ENCODE measurements around the gene HNRNPA1. TPM values are rescaled to one million over a fixed set of nuclear protein-coding genes. Genes with fewer than 3 reads are reported as not detected.

The HNRNPA1 gene
- total RNA-seq, 2 experiments from 2014 or later: 1,361 to 1,363 TPM

DNA sequence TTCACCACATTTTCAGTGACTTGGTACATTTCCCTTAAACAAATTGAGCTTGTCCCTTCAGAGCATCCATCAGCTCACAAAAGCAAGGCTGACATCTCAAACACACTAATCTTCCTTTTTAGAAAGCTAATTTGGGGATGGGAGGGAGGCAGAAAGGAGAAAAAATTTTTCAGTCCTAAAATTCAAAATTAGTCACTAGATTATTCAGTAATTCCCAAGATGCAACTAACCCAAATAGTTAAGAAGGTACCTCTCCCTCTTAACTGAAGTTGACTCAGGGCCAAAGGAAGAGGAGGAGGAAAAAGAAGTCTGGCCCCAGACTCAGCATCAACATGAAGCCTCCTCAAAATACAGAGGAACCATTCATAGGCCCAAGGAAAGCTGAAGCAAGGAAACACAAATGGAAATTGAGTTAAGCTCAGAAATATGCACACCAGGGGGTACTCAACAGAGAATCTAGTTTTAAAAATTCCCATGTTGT, 22.3 kb upstream of the HNRNPA1 start:
- no peak for DNase-seq
- peaks cover 20% of the 10 kb centered on the region for H3K36me3 Mint-ChIP-seq (ENCODE audit: low read depth)
- ChIA-PET CTCF (interaction anchor here (1.1 to 2.3 kb wide), 4 partner anchors 10 to 121 kb away, joined by 3 to 8 read pairs (median 4); partner anchors contain the start of gene COPZ1), POLR2A (interaction anchor here (1.0 kb wide), 1 partner anchor 16 kb away, joined by 3 read pairs; no protein-coding TSS in a partner anchor)
- peaks cover 19% of the 10 kb centered on the region for H3K4me1 Mint-ChIP-seq
- H3K27me3 Mint-ChIP-seq: no peaks in the 10 kb centered on the region
- H3K4me3 Mint-ChIP-seq: no peak overlapping the region
- H3K9me3 Mint-ChIP-seq: no peaks in the 10 kb centered on the region
- no peak overlapping the region for H3K27ac Mint-ChIP-seq

- no peaks in the 10 kb centered on the region for H3K9me3 Mint-ChIP-seq
- H3K4me3 Mint-ChIP-seq: no peak overlapping the region
- no peaks in the 10 kb centered on the region for H3K27me3 Mint-ChIP-seq
- ChIA-PET CTCF (interaction anchor here (1.2 to 2.3 kb wide), 4 partner anchors 8 to 120 kb away, joined by 3 to 10 read pairs (median 6); partner anchors contain the start of gene COPZ1), POLR2A (interaction anchor here (1.0 to 6.6 kb wide), 3 partner anchors 11 to 21 kb away, joined by 3 to 33 read pairs (median 5); partner anchors contain the start of genes CBX5 and HNRNPA1)
- peaks cover 24% of the 10 kb centered on the region for H3K4me1 Mint-ChIP-seq
- DNase-seq: no peak
- H3K36me3 Mint-ChIP-seq (ENCODE audit: low read depth): peaks cover 19% of the 10 kb centered on the region
- no peak overlapping the region for H3K27ac Mint-ChIP-seq
Measured at GRCh38 chr12:54259194-54260011, 21.1 kb upstream of the HNRNPA1 start.

GRCh38 chr12:54261815-54262402, 18.6 kb upstream of the HNRNPA1 start:
- no peak overlapping the region for H3K4me3 Mint-ChIP-seq
- H3K9me3 Mint-ChIP-seq: no peaks in the 10 kb centered on the region
- no peak for DNase-seq
- POLR2A ChIA-PET: interaction anchor here (6.6 kb wide), 1 partner anchor 19 kb away, joined by 33 read pairs; the partner anchor contains the start of genes CBX5 and HNRNPA1
- CTCF ChIA-PET: interaction anchor here (0.9 kb wide), 1 partner anchor 31 kb away, joined by 3 read pairs; no protein-coding TSS in a partner anchor
- no peaks in the 10 kb centered on the region for H3K27me3 Mint-ChIP-seq
- peaks cover 11% of the 10 kb centered on the region for H3K36me3 Mint-ChIP-seq (ENCODE audit: low read depth)
- peaks cover 31% of the 10 kb centered on the region for H3K4me1 Mint-ChIP-seq
- no peak overlapping the region for H3K27ac Mint-ChIP-seq

DNA sequence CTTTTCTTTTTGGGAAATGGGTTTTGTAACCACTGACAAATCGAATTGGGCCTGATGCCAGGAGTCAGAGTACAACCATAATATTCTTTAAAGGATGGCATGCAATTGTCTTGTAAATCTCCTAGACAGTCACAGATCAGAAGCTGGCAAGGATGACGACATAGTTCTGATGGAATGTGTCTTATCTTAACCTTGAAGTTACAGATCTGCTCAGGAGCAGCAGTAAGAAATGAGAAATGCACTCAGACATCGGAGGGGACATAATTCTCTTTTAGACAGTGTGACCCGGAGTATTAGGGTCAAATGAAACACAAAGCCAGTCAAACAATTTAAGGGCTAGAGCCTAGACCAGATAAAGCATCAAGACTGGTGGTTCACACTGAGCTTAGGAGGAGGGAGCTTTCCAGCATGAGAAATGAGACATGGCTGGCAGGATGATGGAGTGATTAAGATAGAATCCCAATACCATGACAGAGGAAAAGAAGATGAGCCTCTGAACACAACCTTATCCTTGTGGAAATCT, 18.1 kb upstream of the HNRNPA1 start:
- POLR2A ChIA-PET: interaction anchor here (1.0 to 6.6 kb wide), 2 partner anchors 11 to 18 kb away, joined by 3 to 33 read pairs; partner anchors contain the start of genes CBX5 and HNRNPA1
- H3K4me3 Mint-ChIP-seq: no peak overlapping the region

DNA sequence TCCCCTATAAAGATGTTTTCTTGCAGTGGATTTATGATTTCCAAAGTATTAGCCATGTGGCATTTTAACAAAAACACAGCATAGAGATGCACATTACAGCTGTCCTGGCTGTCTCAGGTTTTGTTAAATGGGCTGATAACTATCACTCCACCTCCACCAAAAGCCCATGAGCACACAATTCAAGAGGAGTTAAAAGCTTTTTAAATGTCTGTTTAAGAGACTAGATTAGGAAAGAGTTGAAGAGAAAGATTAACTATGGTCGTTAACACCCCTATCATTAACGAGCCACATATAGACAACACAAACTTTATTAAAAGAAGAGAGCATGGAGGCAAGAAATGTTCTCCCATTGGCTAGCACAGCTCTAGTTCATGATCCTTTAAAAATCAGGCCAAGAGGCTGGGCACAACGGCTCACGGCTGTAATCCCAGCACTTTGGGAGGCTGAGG, 15.1 kb upstream of the HNRNPA1 start:
- Mint-ChIP-seq H3K36me3 (ENCODE audit: low read depth) (peaks cover 14% of the 10 kb centered on the region), H3K9me3 (no peaks in the 10 kb centered on the region), H3K27ac (no peak overlapping the region), H3K4me3 (no peak overlapping the region), H3K27me3 (no peaks in the 10 kb centered on the region), H3K4me1 (peaks cover 24% of the 10 kb centered on the region)
- POLR2A ChIA-PET: interaction anchor here (1.2 to 6.6 kb wide), 4 partner anchors 8 to 21 kb away, joined by 5 to 33 read pairs (median 8); partner anchors contain the start of genes CBX5 and HNRNPA1
- CTCF ChIA-PET: interaction anchor here (1.2 to 3.0 kb wide), 6 partner anchors 9 to 175 kb away, joined by 3 to 21 read pairs (median 4); no protein-coding TSS in a partner anchor
- DNase-seq: no peak

More for the DNA sequence above, 18.1 kb upstream of the HNRNPA1 start:
- CTCF ChIA-PET: interaction anchor here (0.9 to 3.0 kb wide), 2 partner anchors 11 to 30 kb away, joined by 3 to 21 read pairs; no protein-coding TSS in a partner anchor
- no peaks in the 10 kb centered on the region for H3K27me3 Mint-ChIP-seq
- H3K4me1 Mint-ChIP-seq: peaks cover 31% of the 10 kb centered on the region
- peaks cover 7% of the 10 kb centered on the region for H3K36me3 Mint-ChIP-seq (ENCODE audit: low read depth)
- H3K9me3 Mint-ChIP-seq: no peaks in the 10 kb centered on the region
- no peak overlapping the region for H3K27ac Mint-ChIP-seq
- DNase-seq: no peak

DNA sequence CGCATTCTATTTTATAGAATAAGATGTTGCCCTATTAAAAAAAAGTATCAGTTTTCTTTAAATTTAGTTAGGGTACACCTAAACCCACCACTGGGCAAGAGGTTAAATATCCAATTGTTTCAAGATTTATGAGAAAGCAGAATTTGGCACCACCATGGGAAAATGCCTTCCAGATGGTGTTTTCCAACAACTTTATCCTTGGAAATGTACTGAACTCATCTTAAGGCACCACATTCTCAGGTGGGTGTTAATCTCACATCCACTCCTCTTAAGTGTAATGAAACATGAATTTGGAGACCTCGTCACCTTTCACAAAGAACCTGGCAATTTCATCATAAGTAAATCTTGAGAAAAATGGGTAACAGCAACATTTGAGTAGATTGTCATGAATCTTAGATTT, 13.7 kb upstream of the HNRNPA1 start:
- H3K4me3 Mint-ChIP-seq: no peak overlapping the region
- DNase-seq: no peak
- POLR2A ChIA-PET: interaction anchor here (1.0 to 1.2 kb wide), 2 partner anchors 12 to 13 kb away, joined by 3 to 5 read pairs; partner anchors contain the start of genes CBX5 and HNRNPA1
- peaks cover 31% of the 10 kb centered on the region for H3K4me1 Mint-ChIP-seq
- no peak overlapping the region for H3K27ac Mint-ChIP-seq
- peaks cover 19% of the 10 kb centered on the region for H3K36me3 Mint-ChIP-seq (ENCODE audit: low read depth)
- no peaks in the 10 kb centered on the region for H3K9me3 Mint-ChIP-seq
- no peaks in the 10 kb centered on the region for H3K27me3 Mint-ChIP-seq
- CTCF ChIA-PET: interaction anchor here (1.0 to 1.7 kb wide), 4 partner anchors 8 to 58 kb away, joined by 4 to 7 read pairs (median 6); partner anchors contain the start of gene COPZ1

DNA sequence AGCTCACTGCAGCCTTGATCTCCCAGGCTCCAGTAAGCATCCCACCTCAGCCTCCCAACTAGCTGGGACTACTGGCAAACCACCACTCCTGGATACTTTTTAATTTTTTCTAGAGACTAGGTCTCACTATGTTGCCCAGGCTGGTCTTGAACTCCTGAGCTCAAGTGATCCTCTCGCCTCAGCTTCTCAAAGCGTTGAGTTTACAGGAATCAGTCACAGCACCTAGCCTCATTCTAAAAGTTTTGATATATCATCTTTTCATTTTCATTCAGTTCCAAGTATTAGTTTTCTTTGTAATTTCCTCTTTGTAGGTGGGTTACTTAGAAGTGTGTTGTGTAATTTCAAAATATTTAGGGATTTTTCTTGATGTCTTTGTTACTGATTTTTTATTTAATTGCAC, 10.2 kb upstream of the HNRNPA1 start:
- Mint-ChIP-seq H3K4me3 (no peak overlapping the region), H3K9me3 (no peaks in the 10 kb centered on the region), H3K4me1 (peaks cover 49% of the 10 kb centered on the region), H3K36me3 (ENCODE audit: low read depth) (peaks cover 43% of the 10 kb centered on the region), H3K27ac (peak overlapping the region; percentile 34), H3K27me3 (no peaks in the 10 kb centered on the region)
- ChIA-PET POLR2A (interaction anchor here (0.6 to 1.3 kb wide), 5 partner anchors 10 to 19 kb away, joined by 3 to 6 read pairs (median 3); partner anchors contain the start of genes CBX5 and HNRNPA1), CTCF (interaction anchor here (1.0 to 2.4 kb wide), 2 partner anchors 54 to 109 kb away, joined by 3 to 10 read pairs; partner anchors contain the start of gene COPZ1)
- DNase-seq: no peak

GRCh38 chr12:54272214-54272613, 8.3 kb upstream of the HNRNPA1 start:
- Mint-ChIP-seq H3K36me3 (ENCODE audit: low read depth) (peaks cover 47% of the 10 kb centered on the region), H3K4me1 (peaks cover 61% of the 10 kb centered on the region), H3K27ac (peak overlapping the region; percentile 21), H3K9me3 (no peaks in the 10 kb centered on the region), H3K4me3 (no peak overlapping the region), H3K27me3 (no peaks in the 10 kb centered on the region)
- ChIA-PET CTCF (interaction anchor here (0.9 to 2.6 kb wide), 6 partner anchors 12 to 96 kb away, joined by 3 to 10 read pairs (median 6); partner anchors contain the start of gene COPZ1), POLR2A (interaction anchor here (0.8 to 2.6 kb wide), 6 partner anchors 8 to 55 kb away, joined by 3 to 14 read pairs (median 4); partner anchors contain the start of genes CBX5 and HNRNPA1)
- no peak for DNase-seq

- ChIA-PET CTCF (interaction anchor here (1.2 to 2.6 kb wide), 3 partner anchors 9 to 125 kb away, joined by 3 to 7 read pairs (median 3); no protein-coding TSS in a partner anchor), POLR2A (interaction anchor here (0.9 to 2.0 kb wide), 5 partner anchors 9 to 21 kb away, joined by 3 to 10 read pairs (median 4); no protein-coding TSS in a partner anchor)
- DNase-seq: no peak
- peaks cover 72% of the 10 kb centered on the region for H3K4me1 Mint-ChIP-seq
- H3K9me3 Mint-ChIP-seq: no peaks in the 10 kb centered on the region
- H3K27me3 Mint-ChIP-seq: no peaks in the 10 kb centered on the region
- no peak overlapping the region for H3K27ac Mint-ChIP-seq
- no peak overlapping the region for H3K4me3 Mint-ChIP-seq
- peaks cover 40% of the 10 kb centered on the region for H3K36me3 Mint-ChIP-seq (ENCODE audit: low read depth)
Measured at GRCh38 chr12:54273981-54274380, 6.5 kb upstream of the HNRNPA1 start.

DNA sequence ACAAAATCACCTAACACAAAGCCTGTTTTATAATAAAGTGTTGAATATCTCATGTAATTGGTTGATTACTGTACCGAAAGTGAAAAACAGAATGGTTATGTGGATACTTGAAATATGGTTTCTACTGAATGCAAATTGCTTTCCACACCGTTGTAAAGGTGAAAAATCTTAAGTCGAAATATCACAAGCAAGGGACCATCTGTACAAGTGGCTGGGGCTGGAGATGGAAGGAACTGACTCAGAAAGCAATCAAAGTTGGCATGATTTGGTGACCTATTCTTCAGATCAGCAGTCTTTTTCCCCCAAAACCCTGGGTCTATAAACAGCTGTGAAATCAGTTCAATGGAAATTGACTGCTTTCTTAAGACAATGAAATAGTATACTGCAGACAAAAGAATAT, 4.2 kb upstream of the HNRNPA1 start:
- H3K4me1 Mint-ChIP-seq: peaks cover 56% of the 10 kb centered on the region
- peaks cover 37% of the 10 kb centered on the region for H3K36me3 Mint-ChIP-seq (ENCODE audit: low read depth)
- peak overlapping the region; percentile 51 for H3K27ac Mint-ChIP-seq
- H3K4me3 Mint-ChIP-seq: peak overlapping the region; percentile 39
- no peaks in the 10 kb centered on the region for H3K27me3 Mint-ChIP-seq
- ChIA-PET POLR2A (interaction anchor here (2.0 kb wide), 1 partner anchor 10 kb away, joined by 9 read pairs; no protein-coding TSS in a partner anchor), CTCF (interaction anchor here (0.6 to 2.0 kb wide), 2 partner anchors 23 to 25 kb away, joined by 4 to 5 read pairs; no protein-coding TSS in a partner anchor)
- DNase-seq: no peak
- H3K9me3 Mint-ChIP-seq: no peaks in the 10 kb centered on the region

GRCh38 chr12:54277823-54278276, 2.7 kb upstream of the HNRNPA1 start:
- Mint-ChIP-seq H3K9me3 (no peaks in the 10 kb centered on the region), H3K4me1 (peaks cover 56% of the 10 kb centered on the region), H3K27me3 (no peaks in the 10 kb centered on the region), H3K27ac (no peak overlapping the region), H3K36me3 (ENCODE audit: low read depth) (peaks cover 26% of the 10 kb centered on the region), H3K4me3 (no peak overlapping the region)
- ChIA-PET POLR2A (interaction anchor here (1.3 to 5.6 kb wide), 3 partner anchors 9 to 14 kb away, joined by 3 to 60 read pairs (median 9); no protein-coding TSS in a partner anchor), CTCF (interaction anchor here (1.4 to 2.0 kb wide), 3 partner anchors 26 to 51 kb away, joined by 5 to 6 read pairs (median 6); no protein-coding TSS in a partner anchor)
- DNase-seq: no peak

Measured in activated CD4-positive, alpha-beta memory T cell treated with anti-CD3 and anti-CD28 coated beads, Interleukin-2, amount 10 ng/mL, durations not matched to agents 7 days and 5 days (primary cell).